ACC112 (cell line): ENCODE results near the gene FRMD4A.

ENCODE experiments used
- H2AFZ ChIP-seq: fragments of 200-600 bp; sonication (generic); one replicate; pipeline ENCODE4 v1.6.0; 2017; ENCODE audit warnings: antibody characterized with exemption, low read length; ENCODE audit not compliant: unreplicated experiment
- H3K27ac ChIP-seq: fragments of 200-600 bp; sonication (generic); 2 replicates; pipeline ENCODE4 v1.5.1; 2014; ENCODE audit warnings: low read depth, mild to moderate bottlenecking, antibody characterized with exemption, low read length, moderate library complexity
- H3K27me3 ChIP-seq: fragments of 200-600 bp; sonication (generic); 2 replicates; pipeline ENCODE4 v1.6.1; 2014; ENCODE audit warnings: mild to moderate bottlenecking, antibody characterized with exemption, low read length, moderate library complexity, mixed read lengths; ENCODE audit not compliant: insufficient read depth
- H3K36me3 ChIP-seq: fragments of 200-600 bp; sonication (generic); 2 replicates; pipeline ENCODE4 v1.6.1; 2016; ENCODE audit warnings: mild to moderate bottlenecking, antibody characterized with exemption, low read length, moderate library complexity, mixed read lengths; ENCODE audit not compliant: insufficient read depth
- H3K4me1 ChIP-seq: fragments of 200-600 bp; sonication (generic); one replicate; pipeline ENCODE4 v1.6.1; 2016; ENCODE audit warnings: low read length, mixed read lengths; ENCODE audit not compliant: insufficient read depth, unreplicated experiment, control insufficient read depth
- H3K4me3 ChIP-seq: fragments of 200-600 bp; sonication (generic); 2 replicates; pipeline ENCODE4 v1.5.1; 2014; ENCODE audit warnings: mild to moderate bottlenecking, low read depth, low read length
- H3K79me2 ChIP-seq: fragments of 200-600 bp; sonication (generic); one replicate; pipeline ENCODE4 v1.6.0; 2016; ENCODE audit warnings: low read length; ENCODE audit not compliant: control insufficient read depth, unreplicated experiment, insufficient read depth

The FRMD4A gene

DNA sequence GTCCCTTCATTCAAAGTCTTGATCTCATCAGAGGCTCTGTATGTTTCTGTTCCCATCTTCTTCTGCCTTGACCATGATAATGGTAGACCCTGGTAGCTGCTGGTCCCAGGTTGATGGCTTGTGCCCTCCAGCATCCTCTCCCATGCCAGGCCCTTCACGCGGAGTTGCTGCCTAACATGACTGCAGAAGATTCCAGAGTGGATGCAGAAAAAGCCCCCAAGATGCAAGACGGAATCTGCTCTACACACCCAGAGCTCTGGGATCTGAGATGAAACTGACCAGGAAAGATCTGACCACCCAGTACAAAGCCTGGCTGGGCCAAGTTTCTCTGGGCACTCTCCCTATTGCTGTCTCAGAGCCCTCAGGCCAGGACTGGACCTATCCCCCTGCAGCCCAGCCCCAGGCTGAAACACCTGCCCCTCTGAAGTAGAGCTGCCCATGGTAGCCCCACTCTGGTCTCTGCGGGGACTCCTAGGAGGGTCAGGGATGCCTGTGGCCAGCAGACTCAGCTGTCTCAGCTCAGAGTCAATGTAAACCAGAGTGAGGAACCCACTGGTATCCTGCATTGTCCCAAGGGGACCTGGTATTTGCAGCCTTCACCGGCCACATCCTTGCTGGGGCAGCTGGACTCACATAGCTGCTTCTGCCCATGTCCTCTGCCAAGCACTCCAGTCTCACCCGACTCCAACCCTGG, 9.5 kb upstream of the FRMD4A start:
- Histone ChIP-seq H3K27me3 (peaks cover 54% of the 10 kb centered on the region), H3K4me1 (no peaks in the 10 kb centered on the region), H2AFZ (no peak overlapping the region), H3K36me3 (no peaks in the 10 kb centered on the region), H3K79me2 (no peaks in the 10 kb centered on the region), H3K4me3 (no peak overlapping the region), H3K27ac (no peak overlapping the region)

DNA sequence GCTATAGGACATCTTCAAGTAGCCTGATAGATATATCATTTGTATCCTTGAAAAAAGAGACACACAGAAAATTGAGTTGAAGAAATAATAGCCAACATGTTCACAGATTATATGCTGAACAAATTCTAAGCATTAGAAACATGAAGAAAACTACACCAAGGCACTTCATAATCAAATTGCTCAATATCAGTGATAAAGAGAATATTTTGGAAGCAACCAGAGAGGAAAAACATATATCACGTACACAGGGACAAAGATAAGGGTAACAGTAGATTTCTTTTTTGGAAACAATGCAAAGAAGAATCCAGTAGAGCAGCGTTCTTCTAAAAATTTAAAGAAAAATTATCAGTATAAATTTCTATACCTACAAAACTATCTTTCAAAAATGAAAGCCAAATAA, 6.0 kb upstream of the FRMD4A start:
- Histone ChIP-seq H3K4me1 (no peaks in the 10 kb centered on the region), H3K27ac (no peak overlapping the region), H2AFZ (no peak overlapping the region), H3K36me3 (no peaks in the 10 kb centered on the region), H3K79me2 (no peaks in the 10 kb centered on the region), H3K27me3 (peaks cover 64% of the 10 kb centered on the region), H3K4me3 (no peak overlapping the region)

DNA sequence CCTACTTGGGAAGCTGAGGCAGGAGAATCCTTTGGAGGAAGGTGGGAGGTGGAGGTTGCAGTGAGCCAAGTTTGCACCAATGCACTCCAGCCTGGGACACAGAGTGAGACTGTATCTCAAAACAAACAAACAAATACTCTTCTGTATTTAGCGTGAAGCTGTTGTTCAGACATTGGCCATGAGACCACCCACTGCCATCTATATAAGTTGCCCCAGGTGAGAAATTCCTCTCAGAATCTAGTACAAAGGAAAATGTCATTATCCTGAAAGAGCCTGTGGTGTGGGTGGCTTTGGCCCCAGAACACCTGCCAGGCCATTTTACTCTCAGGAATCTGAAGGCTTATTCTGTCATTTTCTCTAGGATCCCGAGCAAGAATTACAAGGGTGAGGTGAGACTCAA, 4.0 kb upstream of the FRMD4A start:
- H3K4me3 ChIP-seq, result no peak overlapping the region
- no peaks in the 10 kb centered on the region for H3K4me1 ChIP-seq
- H3K36me3 ChIP-seq, result no peaks in the 10 kb centered on the region
- H3K27ac ChIP-seq, result no peak overlapping the region
- H3K27me3 ChIP-seq, result peaks cover 72% of the 10 kb centered on the region
- H2AFZ ChIP-seq, result no peak overlapping the region
- H3K79me2 ChIP-seq, result no peaks in the 10 kb centered on the region

DNA sequence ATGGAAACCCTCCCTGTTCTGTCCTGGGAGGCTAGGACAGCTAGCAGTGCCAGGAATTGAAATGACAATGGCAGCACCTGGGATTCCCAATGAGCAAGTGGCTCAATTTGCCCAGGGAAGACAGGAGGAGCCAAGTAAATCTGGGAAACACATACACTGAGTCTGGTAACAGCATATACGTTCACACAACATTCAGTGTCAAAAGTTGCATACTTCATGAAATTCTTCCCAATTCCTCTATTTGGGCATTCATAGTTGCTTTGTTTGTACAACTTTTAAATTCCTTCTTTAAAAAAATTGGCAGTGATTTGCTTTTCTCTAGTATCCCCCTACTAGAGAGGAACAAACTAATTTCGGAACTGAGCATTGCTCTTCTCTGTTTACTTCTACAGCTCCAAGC, 2.9 kb upstream of the FRMD4A start:
- no peak overlapping the region for H3K4me3 ChIP-seq
- H3K27me3 ChIP-seq, result peaks cover 80% of the 10 kb centered on the region
- H2AFZ ChIP-seq, result no peak overlapping the region
- no peaks in the 10 kb centered on the region for H3K36me3 ChIP-seq
- H3K79me2 ChIP-seq, result no peaks in the 10 kb centered on the region
- H3K27ac ChIP-seq, result no peak overlapping the region
- no peaks in the 10 kb centered on the region for H3K4me1 ChIP-seq

DNA sequence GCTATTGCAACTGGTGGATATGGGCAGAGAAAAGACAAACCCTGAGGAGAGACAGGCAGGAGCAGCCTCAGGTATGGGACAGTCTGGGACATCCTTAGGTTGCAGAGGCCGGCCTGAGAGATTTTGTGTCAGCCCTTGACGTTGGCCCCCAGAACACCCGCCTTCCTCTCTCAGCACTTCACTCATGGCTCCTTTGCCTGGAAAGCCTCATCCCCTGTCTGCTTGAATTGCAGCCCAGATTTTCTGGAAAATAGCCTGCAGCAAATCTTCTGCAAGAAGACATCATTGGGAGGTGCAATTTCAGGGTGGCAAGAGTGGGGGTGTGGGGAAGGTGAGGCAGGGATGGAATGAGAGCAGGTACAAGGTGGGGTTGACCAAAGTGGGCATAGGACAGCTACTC, 2.2 kb upstream of the FRMD4A start:
- Histone ChIP-seq H3K4me3 (no peak overlapping the region), H2AFZ (no peak overlapping the region), H3K4me1 (no peaks in the 10 kb centered on the region), H3K36me3 (no peaks in the 10 kb centered on the region), H3K27me3 (peaks cover 80% of the 10 kb centered on the region), H3K79me2 (no peaks in the 10 kb centered on the region), H3K27ac (no peak overlapping the region)

DNA sequence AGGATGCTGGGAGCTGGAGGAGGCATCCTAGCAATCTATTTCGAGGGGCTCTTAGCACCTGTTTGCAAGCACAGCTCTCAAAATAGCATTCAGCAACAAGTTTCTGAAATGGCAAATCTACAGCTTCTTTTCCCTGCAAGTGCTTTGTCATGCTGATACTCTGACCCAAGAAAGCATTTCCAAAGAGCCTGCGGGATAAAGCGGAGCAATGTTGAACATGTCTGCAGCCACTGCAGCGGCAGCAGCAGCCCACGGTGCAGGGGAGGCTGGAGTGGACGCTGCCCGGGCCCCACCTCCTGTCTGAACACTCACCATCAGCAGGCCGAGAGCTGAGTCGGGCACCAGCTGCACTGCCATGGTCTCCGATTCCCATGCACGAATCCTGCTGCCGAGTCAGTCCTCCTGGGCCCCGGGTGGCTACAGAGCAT, 964 bp downstream of the FRMD4A start:
- no peaks in the 10 kb centered on the region for H3K4me1 ChIP-seq
- no peaks in the 10 kb centered on the region for H3K36me3 ChIP-seq
- H3K27ac ChIP-seq, result no peak overlapping the region
- H2AFZ ChIP-seq, result no peak overlapping the region
- peaks cover 87% of the 10 kb centered on the region for H3K27me3 ChIP-seq
- no peaks in the 10 kb centered on the region for H3K79me2 ChIP-seq
- no peak overlapping the region for H3K4me3 ChIP-seq

DNA sequence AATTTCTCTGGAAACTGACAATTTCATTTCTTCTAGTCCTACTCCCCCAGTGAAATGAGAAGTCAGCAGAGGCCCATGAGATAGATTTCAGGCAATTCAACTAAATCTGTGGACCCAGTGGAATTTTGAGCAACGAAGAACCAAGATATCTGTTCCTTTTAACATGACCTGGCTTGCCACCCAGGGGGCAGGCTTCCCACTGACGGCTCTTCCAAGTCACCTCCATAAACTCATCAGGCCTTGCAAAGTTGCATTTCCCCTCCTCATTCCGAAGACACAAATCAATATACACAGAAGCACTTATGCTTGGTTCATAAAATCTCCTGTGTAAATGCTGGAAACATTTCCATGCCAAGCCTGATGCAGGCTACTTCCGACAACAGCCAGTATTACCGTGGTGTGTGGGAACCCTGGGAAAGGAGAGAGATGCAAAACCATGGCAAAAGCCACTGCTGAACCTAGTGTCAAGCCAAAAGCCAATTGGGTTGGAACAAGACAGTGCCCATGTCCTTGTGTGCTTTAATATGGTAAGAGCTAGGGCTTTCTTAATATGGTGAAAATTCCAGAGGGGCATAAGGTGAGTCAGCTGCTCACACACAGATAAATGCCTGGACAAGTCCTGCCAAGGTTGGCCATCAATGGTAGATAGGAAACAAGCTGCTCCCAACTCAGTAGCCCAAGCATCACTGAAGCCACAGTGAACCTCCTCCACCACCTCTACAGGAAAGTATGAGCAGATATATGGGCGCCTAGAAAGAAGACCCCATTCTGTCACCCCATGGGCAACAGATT, 1.6 kb downstream of the FRMD4A start:
- Histone ChIP-seq H3K27ac (no peak overlapping the region), H2AFZ (no peak overlapping the region), H3K4me3 (no peak overlapping the region), H3K27me3 (peaks cover 81% of the 10 kb centered on the region), H3K79me2 (no peaks in the 10 kb centered on the region), H3K4me1 (no peaks in the 10 kb centered on the region), H3K36me3 (no peaks in the 10 kb centered on the region)

DNA sequence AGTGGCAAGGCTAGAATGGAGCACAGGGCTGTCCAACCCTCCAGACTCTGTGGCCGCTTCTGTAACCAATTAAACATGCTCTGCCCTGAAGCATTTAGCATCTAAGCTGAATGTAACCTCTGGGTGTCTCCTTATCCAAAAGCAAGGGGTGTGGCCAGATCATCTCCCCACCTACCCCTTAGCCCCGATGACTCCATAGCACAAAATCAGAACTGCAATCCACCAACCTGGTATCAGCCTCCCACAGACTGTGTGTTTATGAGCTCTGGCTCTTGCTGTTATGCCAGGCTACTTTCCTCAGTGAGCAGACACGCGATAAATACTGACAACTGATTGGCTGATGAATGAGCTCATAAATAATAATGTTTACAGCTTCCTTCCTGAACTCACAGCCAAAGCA, 3.2 kb downstream of the FRMD4A start:
- H3K27ac ChIP-seq, result no peak overlapping the region
- H3K4me3 ChIP-seq, result no peak overlapping the region
- no peaks in the 10 kb centered on the region for H3K4me1 ChIP-seq
- no peaks in the 10 kb centered on the region for H3K79me2 ChIP-seq
- peaks cover 80% of the 10 kb centered on the region for H3K27me3 ChIP-seq
- no peak overlapping the region for H2AFZ ChIP-seq
- no peaks in the 10 kb centered on the region for H3K36me3 ChIP-seq

DNA sequence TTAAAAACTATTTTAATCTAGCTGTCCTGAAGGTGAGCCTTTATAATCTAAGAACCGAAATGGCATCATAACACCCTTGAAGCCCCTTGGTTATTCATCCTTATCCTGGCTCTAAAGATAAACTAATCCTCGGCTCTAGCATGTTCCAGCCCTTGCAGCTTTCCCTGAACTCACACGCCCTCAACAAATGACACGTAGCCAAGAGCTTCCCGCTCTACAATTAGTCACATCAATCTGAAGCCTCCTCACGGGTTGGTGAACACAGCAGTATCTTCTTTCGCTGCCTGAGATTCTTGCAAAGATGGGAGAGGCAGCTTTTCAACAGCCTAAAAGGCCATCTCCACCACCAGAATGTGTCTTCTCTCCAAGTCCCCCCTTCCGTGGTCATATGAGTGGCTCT, 4.1 kb downstream of the FRMD4A start:
- H3K27ac ChIP-seq, result no peak overlapping the region
- no peaks in the 10 kb centered on the region for H3K4me1 ChIP-seq
- H3K27me3 ChIP-seq, result peaks cover 79% of the 10 kb centered on the region
- no peaks in the 10 kb centered on the region for H3K79me2 ChIP-seq
- H3K4me3 ChIP-seq, result no peak overlapping the region
- no peaks in the 10 kb centered on the region for H3K36me3 ChIP-seq
- no peak overlapping the region for H2AFZ ChIP-seq

DNA sequence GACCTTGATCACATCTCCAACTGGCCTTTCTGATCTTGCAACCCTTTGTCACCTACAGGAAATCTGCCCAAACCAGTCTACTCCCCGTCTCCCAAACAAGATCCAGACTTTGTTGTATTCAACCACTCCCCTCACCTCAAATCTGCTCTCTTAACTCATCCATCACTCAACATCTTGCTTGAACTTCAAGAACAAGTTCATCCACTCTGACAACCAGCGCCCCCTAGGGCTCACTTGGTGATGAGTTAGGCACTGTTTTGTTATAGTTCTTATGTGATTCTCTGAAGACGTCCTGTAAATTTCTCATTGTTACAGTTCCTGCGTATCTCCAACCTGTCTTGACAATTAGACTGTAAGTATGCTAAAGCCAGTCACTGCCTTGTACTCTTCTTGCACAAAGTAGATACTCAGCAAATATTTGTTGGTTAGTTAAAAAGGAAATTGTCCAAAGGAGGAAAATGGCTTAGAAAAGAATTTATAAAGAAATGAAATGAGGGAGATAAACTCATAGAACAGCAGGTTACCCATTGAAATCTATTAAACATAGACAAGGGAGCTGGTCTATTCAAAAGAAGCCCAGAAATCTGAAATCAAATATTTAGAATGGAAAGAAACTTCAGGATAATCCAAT, 5.3 kb downstream of the FRMD4A start:
- Histone ChIP-seq H3K4me3 (no peak overlapping the region), H3K27me3 (peaks cover 78% of the 10 kb centered on the region), H3K4me1 (no peaks in the 10 kb centered on the region), H2AFZ (no peak overlapping the region), H3K27ac (no peak overlapping the region), H3K79me2 (no peaks in the 10 kb centered on the region), H3K36me3 (no peaks in the 10 kb centered on the region)
